ENCODE results near the gene SMIM10L2A.
"Not testable (repeated sequence)": the region's sequence is repeated elsewhere in the genome, so short reads cannot be mapped to it uniquely, and the experiment has no call there.

SMIM10L2A gene

DNA sequence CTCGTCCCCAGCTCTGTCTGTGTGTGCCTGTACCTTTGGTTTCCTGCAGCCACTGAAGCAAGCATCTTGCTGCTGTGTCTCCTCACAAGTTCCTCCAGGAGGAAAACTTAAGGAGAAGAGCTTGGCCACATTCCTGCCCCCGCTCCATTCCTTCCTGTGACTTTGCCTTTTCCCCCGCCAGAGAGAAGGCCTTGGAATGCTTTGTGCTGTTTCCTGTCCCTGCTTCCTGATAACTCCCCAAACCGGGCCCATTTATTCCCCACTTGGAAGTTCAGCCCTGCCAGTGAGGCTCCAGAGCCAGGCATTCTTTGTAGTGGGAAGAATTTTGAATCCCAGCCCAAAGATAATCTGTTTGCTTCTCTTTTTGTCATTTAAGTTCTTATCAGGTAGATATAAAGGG is 33.1 kb downstream of the SMIM10L2A start:
- no peak for DNase-seq (ENCODE audit: low spot score)

DNA sequence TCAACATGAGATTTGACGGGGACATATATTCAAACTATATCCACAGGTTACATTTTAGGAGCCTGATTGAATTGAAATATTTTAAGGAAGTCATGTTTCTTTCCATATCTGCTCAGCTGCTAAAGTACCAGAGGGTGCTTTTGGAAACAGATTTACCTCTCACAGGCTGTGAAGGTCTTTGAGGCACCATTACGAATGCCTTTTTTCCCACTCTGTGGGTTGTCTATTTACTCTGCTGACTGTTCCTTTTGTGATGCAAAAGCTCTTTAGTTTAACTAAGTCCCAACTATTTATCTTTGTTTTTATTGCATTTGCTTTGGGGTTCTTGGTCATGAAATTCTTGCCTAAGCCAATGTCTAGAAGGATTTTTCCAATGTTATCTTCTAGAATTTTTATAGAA is 40.0 kb downstream of the SMIM10L2A start:
- DNase-seq (ENCODE audit: low spot score), result not testable (repeated sequence)

DNA sequence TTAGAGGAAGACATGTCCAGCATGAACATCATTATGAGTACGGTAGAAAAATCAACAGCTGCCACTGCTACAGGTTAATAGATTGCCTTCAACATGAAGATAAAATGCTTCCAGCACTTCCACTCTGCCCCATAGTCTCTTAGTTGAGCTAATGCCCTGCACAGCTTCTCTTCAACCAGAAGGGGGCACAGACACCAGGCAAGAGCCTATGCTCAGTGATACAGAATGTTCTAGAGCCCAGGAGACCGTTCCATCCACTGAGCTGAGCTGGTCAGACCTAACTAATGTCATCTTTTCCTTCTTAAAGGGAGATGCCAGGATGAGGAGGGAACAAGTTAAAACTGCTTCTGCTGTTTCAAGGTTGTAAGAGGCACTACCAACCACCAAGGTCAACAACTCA is 42.2 kb downstream of the SMIM10L2A start:
- DNase-seq (ENCODE audit: low spot score), result no peak

DNA sequence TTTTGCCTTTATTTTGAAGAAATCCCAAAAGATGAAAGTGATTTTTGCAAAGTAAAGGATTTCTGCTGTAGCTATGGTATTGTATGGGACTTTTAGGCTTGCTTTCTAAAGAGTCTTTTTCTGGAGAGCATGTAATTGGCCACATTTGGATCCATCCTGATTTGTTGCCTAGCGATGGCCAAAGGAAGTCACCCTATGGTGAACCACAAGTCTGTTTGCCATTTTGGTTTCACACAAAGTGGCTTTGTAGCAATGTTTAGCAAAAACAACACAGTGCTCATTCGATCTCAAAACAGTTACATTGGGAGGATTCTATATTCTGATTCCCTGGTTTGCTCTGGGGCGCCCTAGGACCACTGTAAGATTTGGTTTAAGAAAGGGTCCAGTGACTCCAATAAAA is 54.6 kb downstream of the SMIM10L2A start:
- DNase-seq (ENCODE audit: low spot score), result no peak

DNA sequence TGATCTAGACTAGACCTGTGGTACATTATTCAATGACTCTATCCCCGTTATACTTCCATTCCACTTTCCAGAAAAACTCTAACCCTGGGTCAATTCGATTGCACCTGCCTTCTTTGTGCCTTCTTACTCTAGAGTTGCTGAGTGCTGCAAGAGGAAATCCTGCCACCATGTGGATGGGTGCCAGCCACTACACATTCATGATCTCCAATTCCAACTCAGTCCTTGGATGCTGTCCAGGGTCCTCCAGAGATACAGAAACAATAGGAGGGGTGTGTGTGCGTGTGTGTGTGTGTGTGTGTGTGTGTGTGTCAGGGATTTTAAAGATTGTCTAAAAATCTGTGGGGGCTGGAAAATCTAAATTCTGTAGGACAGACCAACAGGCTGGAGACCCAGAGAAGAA is 55.8 kb downstream of the SMIM10L2A start:
- DNase-seq (ENCODE audit: low spot score), result no peak
